ENCODE data around the gene CC2D2B.
"Not testable (repeated sequence)": the region's sequence is repeated elsewhere in the genome, so short reads cannot be mapped to it uniquely, and the experiment has no call there.

The CC2D2B gene

GRCh38 chr10:95907456-95908253, at the start of gene CC2D2B:
TSS of gene CC2D2B (plus strand) at chr10:95907975. CDS start at chr10:95911324, 3,349 bp downstream.
- peak; percentile 90 for DNase-seq
- in situ Hi-C loops (cut with MboI; ENCODE audit: low pct_unique_long_range_greater_than_20kb, low sequenced_read_pairs), result no loop called here

- no peak for DNase-seq
- in situ Hi-C loops (cut with MboI; ENCODE audit: low pct_unique_long_range_greater_than_20kb, low sequenced_read_pairs), result no loop called here
Measured at GRCh38 chr10:95860166-95860940, 47.4 kb upstream of the CC2D2B start.

GRCh38 chr10:95861386-95861785, 46.4 kb upstream of the CC2D2B start:
- DNase-seq, result no peak
- in situ Hi-C loops (cut with MboI; ENCODE audit: low pct_unique_long_range_greater_than_20kb, low sequenced_read_pairs), result no loop called here

- DNase-seq, result peak; percentile 66
- in situ Hi-C loops (cut with MboI; ENCODE audit: low pct_unique_long_range_greater_than_20kb, low sequenced_read_pairs), result no loop called here
Measured at GRCh38 chr10:95864906-95865813, 42.6 kb upstream of the CC2D2B start.

GRCh38 chr10:95865814-95866466, 41.8 kb upstream of the CC2D2B start:
- no peak for DNase-seq
- in situ Hi-C loops (cut with MboI; ENCODE audit: low pct_unique_long_range_greater_than_20kb, low sequenced_read_pairs), result no loop called here

- in situ Hi-C loops (cut with MboI; ENCODE audit: low pct_unique_long_range_greater_than_20kb, low sequenced_read_pairs), result no loop called here
- no peak for DNase-seq
Measured at GRCh38 chr10:95866467-95866842, 41.3 kb upstream of the CC2D2B start.

- no peak for DNase-seq
- in situ Hi-C loops (cut with MboI; ENCODE audit: low pct_unique_long_range_greater_than_20kb, low sequenced_read_pairs), result no loop called here
Measured at GRCh38 chr10:95867866-95868265, 39.9 kb upstream of the CC2D2B start.

GRCh38 chr10:95872158-95872711, 35.5 kb upstream of the CC2D2B start:
- in situ Hi-C loops (cut with MboI; ENCODE audit: low pct_unique_long_range_greater_than_20kb, low sequenced_read_pairs), result no loop called here
- DNase-seq, result no peak

GRCh38 chr10:95873139-95873538, 34.6 kb upstream of the CC2D2B start:
- DNase-seq, result no peak
- in situ Hi-C loops (cut with MboI; ENCODE audit: low pct_unique_long_range_greater_than_20kb, low sequenced_read_pairs), result no loop called here

- in situ Hi-C loops (cut with MboI; ENCODE audit: low pct_unique_long_range_greater_than_20kb, low sequenced_read_pairs), result no loop called here
- DNase-seq, result no peak
Measured at GRCh38 chr10:95873651-95874050, 34.1 kb upstream of the CC2D2B start.

GRCh38 chr10:95874783-95875182, 33.0 kb upstream of the CC2D2B start:
- DNase-seq; in situ Hi-C loops (cut with MboI; ENCODE audit: low pct_unique_long_range_greater_than_20kb, low sequenced_read_pairs): not testable (repeated sequence)

GRCh38 chr10:95876756-95877155, 31.0 kb upstream of the CC2D2B start:
- no peak for DNase-seq
- in situ Hi-C loops (cut with MboI; ENCODE audit: low pct_unique_long_range_greater_than_20kb, low sequenced_read_pairs), result no loop called here

GRCh38 chr10:95877881-95878280, 29.9 kb upstream of the CC2D2B start:
- DNase-seq, result no peak
- in situ Hi-C loops (cut with MboI; ENCODE audit: low pct_unique_long_range_greater_than_20kb, low sequenced_read_pairs), result no loop called here

- in situ Hi-C loops (cut with MboI; ENCODE audit: low pct_unique_long_range_greater_than_20kb, low sequenced_read_pairs), result no loop called here
- DNase-seq, result no peak
Measured at GRCh38 chr10:95880704-95881103, 27.1 kb upstream of the CC2D2B start.

GRCh38 chr10:95881316-95881715, 26.5 kb upstream of the CC2D2B start:
- in situ Hi-C loops (cut with MboI; ENCODE audit: low pct_unique_long_range_greater_than_20kb, low sequenced_read_pairs), result no loop called here
- no peak for DNase-seq

GRCh38 chr10:95889830-95890229, 17.9 kb upstream of the CC2D2B start:
- in situ Hi-C loops (cut with MboI; ENCODE audit: low pct_unique_long_range_greater_than_20kb, low sequenced_read_pairs), result no loop called here
- no peak for DNase-seq

- in situ Hi-C loops (cut with MboI; ENCODE audit: low pct_unique_long_range_greater_than_20kb, low sequenced_read_pairs), result no loop called here
- DNase-seq, result peak; percentile 79
Measured at GRCh38 chr10:95896071-95896850, 11.5 kb upstream of the CC2D2B start.
